ENCODE measurements around the gene MESD. TPM values are rescaled to one million over a fixed set of nuclear protein-coding genes. Genes with fewer than 3 reads are reported as not detected.

MESD gene
- total and polyA plus RNA-seq, 2 donors from 2014 or later: 23.3 to 30.9 TPM

- no peaks in the 10 kb centered on the region for H3K4me1 ChIP-seq (ENCODE audit: control insufficient read depth in 2 of 3, insufficient read depth in 2 of 3, low read depth in 1 of 3, low read length in 3 of 3)
- peaks cover 0 to 8% (median 0%) of the 10 kb centered on the region in 3 donors for H3K9me3 ChIP-seq (ENCODE audit: control insufficient read depth in 2 of 3, insufficient read depth in 1 of 3, low read length in 3 of 3)
- TF ChIP-seq, protein P1, sequence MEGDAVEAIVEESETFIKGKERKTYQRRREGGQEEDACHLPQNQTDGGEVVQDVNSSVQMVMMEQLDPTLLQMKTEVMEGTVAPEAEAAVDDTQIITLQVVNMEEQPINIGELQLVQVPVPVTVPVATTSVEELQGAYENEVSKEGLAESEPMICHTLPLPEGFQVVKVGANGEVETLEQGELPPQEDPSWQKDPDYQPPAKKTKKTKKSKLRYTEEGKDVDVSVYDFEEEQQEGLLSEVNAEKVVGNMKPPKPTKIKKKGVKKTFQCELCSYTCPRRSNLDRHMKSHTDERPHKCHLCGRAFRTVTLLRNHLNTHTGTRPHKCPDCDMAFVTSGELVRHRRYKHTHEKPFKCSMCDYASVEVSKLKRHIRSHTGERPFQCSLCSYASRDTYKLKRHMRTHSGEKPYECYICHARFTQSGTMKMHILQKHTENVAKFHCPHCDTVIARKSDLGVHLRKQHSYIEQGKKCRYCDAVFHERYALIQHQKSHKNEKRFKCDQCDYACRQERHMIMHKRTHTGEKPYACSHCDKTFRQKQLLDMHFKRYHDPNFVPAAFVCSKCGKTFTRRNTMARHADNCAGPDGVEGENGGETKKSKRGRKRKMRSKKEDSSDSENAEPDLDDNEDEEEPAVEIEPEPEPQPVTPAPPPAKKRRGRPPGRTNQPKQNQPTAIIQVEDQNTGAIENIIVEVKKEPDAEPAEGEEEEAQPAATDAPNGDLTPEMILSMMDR (IDR thresholded peaks at IDR 0.05; ENCODE audit: borderline replicate concordance, extremely low read depth, insufficient read depth): no peak
- H3K4me3 ChIP-seq (ENCODE audit: low read length in 3 of 3): no peak overlapping the region
- no peaks in the 10 kb centered on the region for H3K36me3 ChIP-seq (ENCODE audit: control insufficient read depth in 2 of 3, insufficient read depth in 3 of 3, low read length in 3 of 3)
- H3K9ac ChIP-seq (ENCODE audit: low read length in 3 of 3): no peak overlapping the region
- intact Hi-C loops (cut with DNase I): no loop called here
- DNase-seq (no peak), FAIRE-seq (no peak)
- H3K27ac ChIP-seq (ENCODE audit: low read depth in 2 of 2, low read length in 2 of 2): no peak overlapping the region
- H3K27me3 ChIP-seq (ENCODE audit: control insufficient read depth, insufficient read depth, low read length): no peaks in the 10 kb centered on the region
These were observed 91.6 kb downstream of the MESD start for GRCh38 chr15:80898040-80898439.

Small RNAs within 50 kb of the gene (microRNA-seq; reads per million reads assigned to microRNA genes)
- gene MIR4514: not detected

Other genes with a start within 250 kb of the MESD start
- gene CEMIP, start 210.4 kb downstream of the MESD start, total RNA-seq: 0.57 TPM
- 0.11 TPM for gene CEMIP, start 210.4 kb downstream of the MESD start, polyA plus RNA-seq (ENCODE audit: insufficient read depth, low read depth, low replicate concordance)
- gene TLNRD1, start 11.1 kb upstream of the MESD start, total RNA-seq: 16.7 TPM
- gene TLNRD1, start 11.1 kb upstream of the MESD start, polyA plus RNA-seq (ENCODE audit: insufficient read depth, low read depth, low replicate concordance): 7.4 TPM
- 0.50 TPM for gene CFAP161, start 144.5 kb upstream of the MESD start, total RNA-seq
- not detected for gene CFAP161, start 144.5 kb upstream of the MESD start, polyA plus RNA-seq (ENCODE audit: insufficient read depth, low read depth, low replicate concordance)
- 19.9 TPM for gene IL16, start 207.1 kb upstream of the MESD start, total RNA-seq
- gene IL16, start 207.1 kb upstream of the MESD start, polyA plus RNA-seq (ENCODE audit: insufficient read depth, low read depth, low replicate concordance): 1.4 TPM